ENCODE data around the gene VAMP5.
A peak's percentile ranks its signal among the peaks of the same experiment; 100 is the strongest.
"Not testable (repeated sequence)": the region's sequence is repeated elsewhere in the genome, so short reads cannot be mapped to it uniquely, and the experiment has no call there.

The VAMP5 gene

GRCh38 chr2:85584857-85585780 lies 888 bp downstream of the VAMP5 start:
- DNase-seq = no peak

- no peak for DNase-seq
Measured at GRCh38 chr2:85585781-85586105, 1.5 kb downstream of the VAMP5 start.

GRCh38 chr2:85588236-85588635 lies 4.0 kb downstream of the VAMP5 start:
- no peak for DNase-seq

GRCh38 chr2:85588645-85589044 lies 4.4 kb downstream of the VAMP5 start:
- no peak for DNase-seq

- no peak for DNase-seq
Measured at GRCh38 chr2:85589181-85589580, 5.0 kb downstream of the VAMP5 start.

- no peak for DNase-seq
Measured at GRCh38 chr2:85589982-85590791, 6.0 kb downstream of the VAMP5 start.

GRCh38 chr2:85590950-85591349 lies 6.7 kb downstream of the VAMP5 start:
- DNase-seq = no peak

- no peak for DNase-seq
Measured at GRCh38 chr2:85591563-85591962, 7.3 kb downstream of the VAMP5 start.

GRCh38 chr2:85592299-85592698 lies 8.1 kb downstream of the VAMP5 start:
- DNase-seq = not testable (repeated sequence)

- no peak for DNase-seq
Measured at GRCh38 chr2:85593023-85593422, 8.8 kb downstream of the VAMP5 start.

- DNase-seq = no peak
Measured at GRCh38 chr2:85594715-85595300, 10.6 kb downstream of the VAMP5 start.

GRCh38 chr2:85595301-85596025 lies 11.2 kb downstream of the VAMP5 start, which contains the start of gene RNF181:
TSS of gene RNF181 (plus strand) at chr2:85595745. CDS start at chr2:85595764, 19 bp downstream.
- peak; percentile 93 to 98 for DNase-seq

- DNase-seq = no peak
Measured at GRCh38 chr2:85596026-85596333, 11.7 kb downstream of the VAMP5 start.

GRCh38 chr2:85596486-85597143 lies 12.4 kb downstream of the VAMP5 start:
- no peak for DNase-seq

- no peak for DNase-seq
Measured at GRCh38 chr2:85597241-85597640, 13.0 kb downstream of the VAMP5 start.

GRCh38 chr2:85598594-85599340 lies 14.5 kb downstream of the VAMP5 start:
- DNase-seq = no peak

- no peak for DNase-seq
Measured at GRCh38 chr2:85599468-85600234, 15.4 kb downstream of the VAMP5 start.

GRCh38 chr2:85600235-85600575 lies 16.0 kb downstream of the VAMP5 start:
- DNase-seq = no peak

- no peak for DNase-seq
Measured at GRCh38 chr2:85600951-85601770, 16.9 kb downstream of the VAMP5 start.
